ENCODE measurements around the gene SNCB. TPM values are rescaled to one million over a fixed set of nuclear protein-coding genes. Genes with fewer than 3 reads are reported as not detected.

Gene SNCB
- total RNA-seq: 0.43 TPM in 2 replicates

GRCh38 chr5:176629853-176630680, at the start of gene SNCB, which contains the start of gene EIF4E1B:
Gene SNCB, minus strand, starts transcription at chr5:176630534. Its CDS starts 880 bp downstream, at chr5:176629654.
Gene EIF4E1B, plus strand, starts transcription at chr5:176630675. Its CDS starts 12,113 bp downstream, at chr5:176642788.

GRCh38 chr5:176647030-176647842, 16.9 kb upstream of the SNCB start, which contains the start of gene TSPAN17:
Gene TSPAN17, plus strand, starts transcription at chr5:176647484. Its CDS starts 132 bp downstream, at chr5:176647616.

GRCh38 chr5:176609724-176610434, 20.5 kb downstream of the SNCB start, which contains the start of gene GPRIN1:
Gene GPRIN1, minus strand, starts transcription at chr5:176610156. Its CDS starts 10,322 bp downstream, at chr5:176599834.

Other genes starting within 250 kb of the SNCB start
- gene NOP16, start 241.9 kb downstream of the SNCB start, total RNA-seq: 10.1 and 12.3 TPM in 2 replicates
- gene HIGD2A, start 241.8 kb downstream of the SNCB start, total RNA-seq: 42.1 and 54.0 TPM in 2 replicates
- gene CLTB, start 214.0 kb downstream of the SNCB start, total RNA-seq: 78.0 and 82.7 TPM in 2 replicates
- gene FAF2, start 182.1 kb downstream of the SNCB start, total RNA-seq: 39.9 and 42.0 TPM in 2 replicates
- gene RNF44, start 93.1 kb downstream of the SNCB start, total RNA-seq: 3.4 and 4.6 TPM in 2 replicates
- gene CDHR2, start 81.2 kb downstream of the SNCB start, total RNA-seq: under 0.01 TPM in 2 replicates
- gene GPRIN1, start 20.4 kb downstream of the SNCB start, total RNA-seq: 3.9 and 4.3 TPM in 2 replicates
- not detected in 2 replicates for gene EIF4E1B, start 141 bp upstream of the SNCB start, total RNA-seq
- gene TSPAN17, start 16.9 kb upstream of the SNCB start, total RNA-seq: 40.4 and 40.7 TPM in 2 replicates
- 0.22 and 0.26 TPM in 2 replicates for gene UNC5A, start 180.0 kb upstream of the SNCB start, total RNA-seq

Data from dermis lymphatic vessel endothelial cell (primary cell).